K562 treated with DMSO at 1 percent for 12 hours (cell line): ENCODE measurements around the gene POLR2C. TPM values are rescaled to one million over a fixed set of nuclear protein-coding genes. Genes with fewer than 3 reads are reported as not detected.

Experiments used
- total RNA-seq: library from RNA; unstranded; fragments of 300-600 nt; gene quantifications from 2 replicates; pipeline ENCODE4 v1.2.3, GENCODE V29; 2022; ENCODE audit not compliant: insufficient read depth

Gene POLR2C
- 64.5 and 127 TPM in 2 replicates for total RNA-seq

DNA sequence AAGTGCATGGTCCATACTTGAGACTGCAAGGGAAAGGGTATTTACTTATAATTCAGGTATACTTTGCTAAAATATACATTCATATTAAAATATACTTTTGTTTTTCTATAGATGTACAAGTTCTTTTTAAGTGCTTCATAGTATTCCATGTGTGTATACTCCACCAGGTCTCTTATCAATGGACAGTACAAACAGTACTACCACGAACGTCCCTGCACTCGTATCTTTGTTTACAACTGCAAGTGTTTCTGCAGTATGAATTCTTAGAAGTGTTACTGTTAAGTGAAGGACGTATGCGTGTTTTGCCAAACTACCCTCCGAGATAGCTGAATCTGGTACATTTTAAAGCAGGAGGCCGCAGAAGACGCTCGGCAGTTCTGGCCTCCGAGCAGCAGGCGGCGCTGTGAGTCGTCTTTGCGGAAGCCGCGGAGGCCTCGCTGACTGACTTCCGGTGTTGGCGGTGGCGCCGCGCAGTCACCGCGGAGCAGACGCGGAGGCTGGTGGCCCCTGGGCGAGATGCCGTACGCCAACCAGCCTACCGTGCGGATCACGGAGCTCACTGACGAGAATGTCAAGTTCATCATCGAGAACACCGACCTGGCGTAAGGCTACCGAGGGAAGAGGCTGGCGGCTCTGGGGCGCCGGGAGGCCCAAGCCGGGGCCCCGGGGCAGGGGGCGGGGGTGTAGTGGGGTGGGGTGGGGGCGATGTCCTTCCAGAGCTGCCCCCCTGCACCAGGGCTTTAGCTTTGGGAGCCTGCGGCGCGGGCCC lies at the start of gene POLR2C:
Gene POLR2C (plus strand): TSS at position 471 of the 769 bp plus-strand sequence. CDS start 46 bp downstream, at position 517.

GRCh38 chr16:57447186-57447962 lies 15.1 kb upstream of the POLR2C start, which contains the start of the genes CIAPIN1 and COQ9:
Gene CIAPIN1, minus strand, starts transcription at chr16:57447385. Its CDS starts 6,457 bp downstream, at chr16:57440928.
Gene COQ9, plus strand, starts transcription at chr16:57447479. Its CDS starts 27 bp downstream, at chr16:57447506.

GRCh38 chr16:57485916-57486857 lies 23.7 kb downstream of the POLR2C start, which contains the start of gene DOK4:
Gene DOK4, minus strand, starts transcription at chr16:57486493. Its CDS starts 6,986 bp downstream, at chr16:57479507.

Other genes with a start within 250 kb of the POLR2C start
- 24.9 and 61.1 TPM in 2 replicates for gene ARL2BP, start 217.4 kb upstream of the POLR2C start, total RNA-seq
- gene PLLP, start 178.0 kb upstream of the POLR2C start, total RNA-seq, result 1.5 and 1.8 TPM in 2 replicates
- gene CCL22, start 103.9 kb upstream of the POLR2C start, total RNA-seq, result not detected in 2 replicates
- not detected in 2 replicates for gene CX3CL1, start 90.2 kb upstream of the POLR2C start, total RNA-seq
- gene CCL17, start 57.9 kb upstream of the POLR2C start, total RNA-seq, result not detected in 2 replicates
- gene CIAPIN1, start 15.3 kb upstream of the POLR2C start, total RNA-seq, result 46.4 and 56.0 TPM in 2 replicates
- gene COQ9, start 15.2 kb upstream of the POLR2C start, total RNA-seq, result 45.5 and 54.2 TPM in 2 replicates
- 7.6 and 18.3 TPM in 2 replicates for gene DOK4, start 23.8 kb downstream of the POLR2C start, total RNA-seq
- 4.5 and 5.0 TPM in 2 replicates for gene CCDC102A, start 73.9 kb downstream of the POLR2C start, total RNA-seq
- gene ADGRG5, start 80.0 kb downstream of the POLR2C start, total RNA-seq, result 0.28 and 1.8 TPM in 2 replicates
- 0.22 and 0.57 TPM in 2 replicates for gene ADGRG1, start 166.0 kb downstream of the POLR2C start, total RNA-seq
- gene ADGRG3, start 205.6 kb downstream of the POLR2C start, total RNA-seq, result 1.8 TPM in 1 of 2 replicates, not detected in the other
- 0.48 TPM in 1 of 2 replicates, not detected in the other for gene DRC7, start 232.1 kb downstream of the POLR2C start, total RNA-seq